NCI-H526 treated with DMSO at 0.1 percent for 48 hours (cell line): ENCODE results near the gene PLEKHG7.

Experiments
- DNase-seq: peaks from one replicate; lab custom pipeline; 2025; lab: John Stamatoyannopoulos, UW

Gene PLEKHG7

GRCh38 chr12:92802906-92803305 lies 100.1 kb downstream of the PLEKHG7 start:
- no peak for DNase-seq

GRCh38 chr12:92803903-92804302 lies 101.1 kb downstream of the PLEKHG7 start:
- DNase-seq, result no peak

DNA sequence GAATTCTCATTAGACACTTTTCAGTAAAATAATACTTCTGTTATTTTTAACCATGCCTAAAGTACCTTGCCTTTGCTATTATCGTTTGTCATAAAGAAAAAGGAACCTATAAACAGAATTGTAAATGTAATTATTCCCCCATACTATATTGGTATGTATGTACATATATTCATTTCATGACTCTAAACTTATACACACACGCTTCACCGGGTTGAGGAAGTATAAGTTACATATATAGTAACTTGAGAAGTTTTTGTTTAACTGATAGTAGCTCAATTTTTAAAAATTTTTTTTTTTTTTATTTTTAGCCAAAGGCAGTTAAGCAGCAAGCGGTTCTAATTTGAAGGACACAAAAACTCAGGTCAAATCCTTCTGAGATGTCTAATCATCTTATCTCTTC lies 107.6 kb downstream of the PLEKHG7 start:
- no peak for DNase-seq

DNA sequence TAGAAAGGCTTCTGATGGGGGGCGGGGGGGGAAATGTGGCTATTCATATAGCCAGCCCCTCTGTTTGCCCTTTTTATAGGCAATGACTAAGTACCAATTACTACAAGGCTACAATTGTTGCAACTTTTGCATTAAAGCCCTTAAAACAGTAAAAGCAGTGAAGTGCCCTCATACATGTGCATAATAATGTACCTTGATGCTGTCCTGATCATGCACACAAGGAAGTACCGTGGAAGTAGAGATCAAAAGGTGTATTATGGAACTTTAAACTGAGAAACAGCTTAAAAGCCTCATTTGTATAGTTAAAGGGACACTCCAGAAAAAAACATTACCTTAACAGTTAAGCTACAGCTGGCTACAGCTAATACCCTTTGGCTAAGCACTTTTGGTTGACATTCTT lies 111.8 kb downstream of the PLEKHG7 start:
- no peak for DNase-seq

DNA sequence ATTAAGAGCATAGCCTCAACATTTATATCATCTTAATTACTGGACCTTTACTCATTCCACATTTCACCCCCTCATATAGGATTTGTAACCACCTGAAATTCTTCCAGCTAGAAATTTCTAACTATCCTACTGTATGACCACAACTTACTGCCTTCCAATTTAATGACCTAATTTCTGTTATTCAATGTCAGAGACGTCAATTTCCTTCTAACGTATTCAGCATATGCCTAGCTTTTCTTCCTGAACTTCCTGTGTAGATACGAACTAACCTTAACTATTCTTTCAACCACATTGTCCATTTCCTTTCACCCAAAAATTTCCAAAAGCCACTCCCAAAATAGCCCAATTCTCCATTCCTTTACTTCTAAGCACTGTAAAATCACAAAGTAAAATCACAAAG lies 118.4 kb downstream of the PLEKHG7 start:
- no peak for DNase-seq
